Endothelial cell of umbilical vein (primary cell): ENCODE data around the gene SPEN.

ENCODE experiments used
- EZH2 ChIP-seq: IDR thresholded peaks from 2 replicates; pipeline ENCODE4 v1.6.1; 2012; ENCODE audit warnings: borderline replicate concordance, low read depth, mild to moderate bottlenecking, moderate library complexity, low read length, inconsistent platforms; ENCODE audit not compliant: severe bottlenecking
- TF ChIP-seq, protein P1 (sequence below), 2 donors: IDR thresholded peaks; 1 replicate in 1 of 2; 2 replicates in 1 of 2; pipeline ENCODE4 v1.5.1; 2011; ENCODE audit warnings: low read length in 2 of 2, mild to moderate bottlenecking in 2 of 2, moderate library complexity in 2 of 2, control low read depth in 1 of 2, inconsistent platforms in 1 of 2, low read depth in 1 of 2; ENCODE audit not compliant: insufficient read depth in 1 of 2; ENCODE audit errors: extremely low read depth in 1 of 2

DNA sequence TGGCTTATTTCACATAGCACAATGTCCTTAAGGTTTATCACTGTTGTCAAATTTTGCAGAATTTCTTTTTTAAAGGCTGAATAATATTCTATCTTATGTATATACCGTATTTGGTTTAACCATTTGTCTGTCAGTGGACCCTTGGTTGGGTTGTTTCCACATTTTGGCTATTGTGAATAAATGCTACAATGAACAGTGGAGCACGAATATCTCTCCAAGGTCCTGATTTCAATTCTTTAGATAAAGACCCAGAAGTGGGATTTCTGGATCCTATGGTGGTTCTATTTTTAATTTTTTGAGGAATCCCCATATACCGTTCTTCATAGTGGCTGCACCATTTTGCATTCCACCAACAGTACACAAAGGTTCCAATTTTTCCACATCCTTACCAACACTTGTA, 134.2 kb downstream of the SPEN start:
- TF ChIP-seq EZH2 = no peak
- TF ChIP-seq, protein P1, sequence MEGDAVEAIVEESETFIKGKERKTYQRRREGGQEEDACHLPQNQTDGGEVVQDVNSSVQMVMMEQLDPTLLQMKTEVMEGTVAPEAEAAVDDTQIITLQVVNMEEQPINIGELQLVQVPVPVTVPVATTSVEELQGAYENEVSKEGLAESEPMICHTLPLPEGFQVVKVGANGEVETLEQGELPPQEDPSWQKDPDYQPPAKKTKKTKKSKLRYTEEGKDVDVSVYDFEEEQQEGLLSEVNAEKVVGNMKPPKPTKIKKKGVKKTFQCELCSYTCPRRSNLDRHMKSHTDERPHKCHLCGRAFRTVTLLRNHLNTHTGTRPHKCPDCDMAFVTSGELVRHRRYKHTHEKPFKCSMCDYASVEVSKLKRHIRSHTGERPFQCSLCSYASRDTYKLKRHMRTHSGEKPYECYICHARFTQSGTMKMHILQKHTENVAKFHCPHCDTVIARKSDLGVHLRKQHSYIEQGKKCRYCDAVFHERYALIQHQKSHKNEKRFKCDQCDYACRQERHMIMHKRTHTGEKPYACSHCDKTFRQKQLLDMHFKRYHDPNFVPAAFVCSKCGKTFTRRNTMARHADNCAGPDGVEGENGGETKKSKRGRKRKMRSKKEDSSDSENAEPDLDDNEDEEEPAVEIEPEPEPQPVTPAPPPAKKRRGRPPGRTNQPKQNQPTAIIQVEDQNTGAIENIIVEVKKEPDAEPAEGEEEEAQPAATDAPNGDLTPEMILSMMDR (IDR thresholded peaks at IDR 0.05; ENCODE audit: extremely low read depth in 1 of 2, insufficient read depth in 1 of 2, low read depth in 1 of 2, low read length in 2 of 2) = no peak
